Measurements from ENCODE around the gene CAPN8. TPM values are rescaled to one million over a fixed set of nuclear protein-coding genes. Genes with fewer than 3 reads are reported as not detected.

Gene CAPN8
- total RNA-seq, 1 donor from 2014 or later: not detected

DNA sequence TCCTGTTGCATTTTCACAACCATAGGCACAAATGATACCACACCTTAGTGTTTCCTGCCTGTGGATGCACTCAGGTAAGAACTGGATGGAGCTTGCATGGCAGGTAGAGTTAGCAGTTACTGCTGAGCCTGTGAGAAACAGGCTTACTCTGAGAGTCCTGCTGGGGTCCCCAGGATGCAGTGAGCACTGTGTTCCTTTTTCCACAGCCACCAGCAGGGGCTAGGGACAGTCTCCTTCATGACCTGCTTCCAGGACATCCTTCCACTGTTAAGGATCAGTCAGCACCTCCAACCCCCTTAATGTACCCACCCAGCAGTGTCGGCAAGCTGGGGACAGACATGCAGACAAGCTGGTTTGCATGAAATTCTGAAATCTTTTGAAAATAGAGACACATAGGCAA is 16.3 kb downstream of the CAPN8 start:
- FAIRE-seq (no peak), DNase-seq (ENCODE audit: low read depth) (no peak)

DNA sequence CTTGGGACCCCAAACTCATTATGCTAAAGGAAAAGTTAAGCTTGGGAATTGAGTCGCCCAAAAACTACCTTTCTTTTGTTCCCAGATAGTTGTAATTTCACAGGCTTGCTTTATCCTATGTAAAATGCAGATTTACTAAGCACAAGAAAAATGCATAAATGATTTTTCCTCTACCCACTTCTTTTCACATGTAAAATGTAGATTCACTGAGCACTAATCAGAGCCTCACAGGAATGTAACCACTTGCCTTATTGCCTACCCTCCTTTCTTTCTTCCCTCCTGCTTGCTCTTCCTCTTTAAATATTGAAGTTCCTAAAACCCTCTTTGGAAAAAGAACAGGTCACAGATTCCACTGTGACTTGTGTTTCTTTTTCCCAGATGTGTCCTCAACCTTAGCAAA is 18.3 kb downstream of the CAPN8 start:
- no peak overlapping the region for H3K9ac ChIP-seq (ENCODE audit: low read length)

More for the DNA sequence above, 16.3 kb downstream of the CAPN8 start:
- peaks cover 2% of the 10 kb centered on the region for H3K9me3 Mint-ChIP-seq (ENCODE audit: unreplicated experiment)
- Histone ChIP-seq H3K27me3 (ENCODE audit: insufficient read depth, low read length) (peaks cover 16% of the 10 kb centered on the region), H3K9me3 (ENCODE audit: insufficient read depth, low read depth, low read length) (no peaks in the 10 kb centered on the region), H3K4me1 (ENCODE audit: insufficient read depth, low read length) (peaks cover 4% of the 10 kb centered on the region), H3K27ac (ENCODE audit: low read depth, low read length) (no peak overlapping the region), H3K9ac (ENCODE audit: low read length) (no peak overlapping the region), H3K4me2 (ENCODE audit: low read length) (no peak overlapping the region), H3K79me2 (ENCODE audit: insufficient read depth, low read length) (no peaks in the 10 kb centered on the region), H3K4me3 (ENCODE audit: insufficient read depth, low read depth, low read length) (no peak overlapping the region), H3K36me3 (ENCODE audit: insufficient read depth, low read length) (no peaks in the 10 kb centered on the region), H2AFZ (ENCODE audit: low read depth, low read length) (no peak overlapping the region), H4K20me1 (ENCODE audit: insufficient read depth, low read length) (no peaks in the 10 kb centered on the region)
- H3K4me1 Mint-ChIP-seq (ENCODE audit: low read depth, unreplicated experiment): no peaks in the 10 kb centered on the region
- TF ChIP-seq, protein P1, sequence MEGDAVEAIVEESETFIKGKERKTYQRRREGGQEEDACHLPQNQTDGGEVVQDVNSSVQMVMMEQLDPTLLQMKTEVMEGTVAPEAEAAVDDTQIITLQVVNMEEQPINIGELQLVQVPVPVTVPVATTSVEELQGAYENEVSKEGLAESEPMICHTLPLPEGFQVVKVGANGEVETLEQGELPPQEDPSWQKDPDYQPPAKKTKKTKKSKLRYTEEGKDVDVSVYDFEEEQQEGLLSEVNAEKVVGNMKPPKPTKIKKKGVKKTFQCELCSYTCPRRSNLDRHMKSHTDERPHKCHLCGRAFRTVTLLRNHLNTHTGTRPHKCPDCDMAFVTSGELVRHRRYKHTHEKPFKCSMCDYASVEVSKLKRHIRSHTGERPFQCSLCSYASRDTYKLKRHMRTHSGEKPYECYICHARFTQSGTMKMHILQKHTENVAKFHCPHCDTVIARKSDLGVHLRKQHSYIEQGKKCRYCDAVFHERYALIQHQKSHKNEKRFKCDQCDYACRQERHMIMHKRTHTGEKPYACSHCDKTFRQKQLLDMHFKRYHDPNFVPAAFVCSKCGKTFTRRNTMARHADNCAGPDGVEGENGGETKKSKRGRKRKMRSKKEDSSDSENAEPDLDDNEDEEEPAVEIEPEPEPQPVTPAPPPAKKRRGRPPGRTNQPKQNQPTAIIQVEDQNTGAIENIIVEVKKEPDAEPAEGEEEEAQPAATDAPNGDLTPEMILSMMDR (IDR thresholded peaks at IDR 0.05; ENCODE audit: insufficient read depth, low read depth, low read length): no peak
- TF ChIP-seq EZH2 (IDR thresholded peaks at IDR 0.05; ENCODE audit: insufficient read depth, low read length): no peak
- H3K4me3 Mint-ChIP-seq (ENCODE audit: unreplicated experiment): no peak overlapping the region
- H3K27ac Mint-ChIP-seq (ENCODE audit: unreplicated experiment): no peak overlapping the region
- peaks cover 34% of the 10 kb centered on the region for H3K27me3 Mint-ChIP-seq (ENCODE audit: low read depth, unreplicated experiment)
- H3K36me3 Mint-ChIP-seq (ENCODE audit: low read depth, unreplicated experiment): no peaks in the 10 kb centered on the region

DNA sequence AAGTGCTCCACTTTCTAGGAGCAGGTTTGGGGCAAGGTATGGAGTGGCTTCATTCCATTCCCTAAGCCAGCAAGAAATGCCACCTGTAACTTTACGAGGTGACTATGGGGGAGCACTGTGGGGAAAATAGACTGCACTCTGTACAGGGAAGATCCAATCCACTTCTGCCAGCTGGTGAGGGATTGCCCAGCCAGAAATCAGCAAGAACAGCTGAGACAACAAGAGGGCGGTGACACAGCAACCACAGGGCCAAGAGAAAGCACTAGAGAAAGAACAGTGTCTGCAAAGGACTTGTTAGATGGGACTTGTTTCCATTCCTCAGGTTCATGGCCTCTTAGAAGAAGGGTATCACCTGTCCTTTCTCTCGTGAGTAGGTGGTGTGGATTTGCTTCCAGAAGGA is 19.6 kb downstream of the CAPN8 start:
- Histone ChIP-seq H4K20me1 (ENCODE audit: insufficient read depth, low read length) (no peaks in the 10 kb centered on the region), H3K4me1 (ENCODE audit: insufficient read depth, low read length) (no peaks in the 10 kb centered on the region), H3K9me3 (ENCODE audit: insufficient read depth, low read depth, low read length) (no peaks in the 10 kb centered on the region), H3K79me2 (ENCODE audit: insufficient read depth, low read length) (no peaks in the 10 kb centered on the region), H3K9ac (ENCODE audit: low read length) (no peak overlapping the region), H3K36me3 (ENCODE audit: insufficient read depth, low read length) (no peaks in the 10 kb centered on the region), H3K4me2 (ENCODE audit: low read length) (no peak overlapping the region), H3K27me3 (ENCODE audit: insufficient read depth, low read length) (peaks cover 16% of the 10 kb centered on the region), H3K27ac (ENCODE audit: low read depth, low read length) (no peak overlapping the region), H2AFZ (ENCODE audit: low read depth, low read length) (no peak overlapping the region), H3K4me3 (ENCODE audit: insufficient read depth, low read depth, low read length) (no peak overlapping the region)
- Mint-ChIP-seq H3K9me3 (ENCODE audit: unreplicated experiment) (peaks cover 6% of the 10 kb centered on the region), H3K4me1 (ENCODE audit: low read depth, unreplicated experiment) (no peaks in the 10 kb centered on the region), H3K4me3 (ENCODE audit: unreplicated experiment) (no peak overlapping the region), H3K36me3 (ENCODE audit: low read depth, unreplicated experiment) (no peaks in the 10 kb centered on the region), H3K27me3 (ENCODE audit: low read depth, unreplicated experiment) (peaks cover 27% of the 10 kb centered on the region), H3K27ac (ENCODE audit: unreplicated experiment) (no peak overlapping the region)
- TF ChIP-seq EZH2 (IDR thresholded peaks at IDR 0.05; ENCODE audit: insufficient read depth, low read length): no peak
- TF ChIP-seq, protein P1 (IDR thresholded peaks at IDR 0.05; ENCODE audit: insufficient read depth, low read depth, low read length): no peak
- FAIRE-seq: no peak
- no peak for DNase-seq (ENCODE audit: low read depth)

More for the DNA sequence above, 18.3 kb downstream of the CAPN8 start:
- FAIRE-seq (no peak), DNase-seq (ENCODE audit: low read depth) (no peak)
- no peaks in the 10 kb centered on the region for H3K9me3 ChIP-seq (ENCODE audit: insufficient read depth, low read depth, low read length)
- no peaks in the 10 kb centered on the region for H3K79me2 ChIP-seq (ENCODE audit: insufficient read depth, low read length)
- Mint-ChIP-seq H3K27me3 (ENCODE audit: low read depth, unreplicated experiment) (peaks cover 32% of the 10 kb centered on the region), H3K27ac (ENCODE audit: unreplicated experiment) (no peak overlapping the region), H3K36me3 (ENCODE audit: low read depth, unreplicated experiment) (no peaks in the 10 kb centered on the region), H3K4me3 (ENCODE audit: unreplicated experiment) (no peak overlapping the region), H3K4me1 (ENCODE audit: low read depth, unreplicated experiment) (no peaks in the 10 kb centered on the region), H3K9me3 (ENCODE audit: unreplicated experiment) (peaks cover 2% of the 10 kb centered on the region)
- H3K36me3 ChIP-seq (ENCODE audit: insufficient read depth, low read length): no peaks in the 10 kb centered on the region
- H3K4me2 ChIP-seq (ENCODE audit: low read length): no peak overlapping the region
- no peak overlapping the region for H2AFZ ChIP-seq (ENCODE audit: low read depth, low read length)
- peaks cover 16% of the 10 kb centered on the region for H3K27me3 ChIP-seq (ENCODE audit: insufficient read depth, low read length)
- no peak overlapping the region for H3K4me3 ChIP-seq (ENCODE audit: insufficient read depth, low read depth, low read length)
- no peaks in the 10 kb centered on the region for H4K20me1 ChIP-seq (ENCODE audit: insufficient read depth, low read length)
- no peaks in the 10 kb centered on the region for H3K4me1 ChIP-seq (ENCODE audit: insufficient read depth, low read length)
- no peak overlapping the region for H3K27ac ChIP-seq (ENCODE audit: low read depth, low read length)
- TF ChIP-seq EZH2 (IDR thresholded peaks at IDR 0.05; ENCODE audit: insufficient read depth, low read length): no peak
- TF ChIP-seq, protein P1 (IDR thresholded peaks at IDR 0.05; ENCODE audit: insufficient read depth, low read depth, low read length): no peak
